ENCODE results near the gene UQCR10. TPM values are rescaled to one million over a fixed set of nuclear protein-coding genes. Genes with fewer than 3 reads are reported as not detected.

UQCR10 gene
- total RNA-seq, 1 experiment from 2014 or later = 74.1 TPM

- H3K4me3 ChIP-seq (ENCODE audit: low read length) = no peak overlapping the region
- no peaks in the 10 kb centered on the region for H3K9me2 ChIP-seq (replicated peaks; ENCODE audit: insufficient read depth, low read length)
- no peaks in the 10 kb centered on the region for H3K27me3 ChIP-seq (ENCODE audit: low read length)
- H3K9ac ChIP-seq (ENCODE audit: low read length) = no peak overlapping the region
- H3K36me3 ChIP-seq (ENCODE audit: insufficient read depth, low read length) = no peaks in the 10 kb centered on the region
- H4K20me1 ChIP-seq (ENCODE audit: insufficient read depth, low read depth, low read length) = 0 out of 2 replicates have a peak, but pooled peaks cover 6% of the 10 kb centered on the region
- no peak for DNase-seq
- no peak overlapping the region for H2AFZ ChIP-seq (ENCODE audit: low read length)
- H3K9me3 ChIP-seq (ENCODE audit: low read length) = no peaks in the 10 kb centered on the region
- no peak overlapping the region for H3K4me2 ChIP-seq (ENCODE audit: low read depth, low read length, poor library complexity, severe bottlenecking)
- peaks cover 6% of the 10 kb centered on the region for H3K79me2 ChIP-seq (ENCODE audit: low read length)
- no peak overlapping the region for H3K27ac ChIP-seq (ENCODE audit: low read length)
- peaks cover 8% of the 10 kb centered on the region for H3K4me1 ChIP-seq (ENCODE audit: low read length)
These were observed 4.9 kb upstream of the UQCR10 start for GRCh38 chr22:29762263-29762662.

- H3K27ac ChIP-seq (ENCODE audit: low read length) = no peak overlapping the region
- peak overlapping the region; percentile 83 for H3K9ac ChIP-seq (ENCODE audit: low read length)
- H3K36me3 ChIP-seq (ENCODE audit: insufficient read depth, low read length) = peaks cover 8% of the 10 kb centered on the region
- peak overlapping the region; percentile 88 for H3K4me3 ChIP-seq (ENCODE audit: low read length)
- no peaks in the 10 kb centered on the region for H4K20me1 ChIP-seq (ENCODE audit: insufficient read depth, low read depth, low read length)
- H3K4me2 ChIP-seq (ENCODE audit: low read depth, low read length, poor library complexity, severe bottlenecking) = peak overlapping the region; percentile 85
- DNase-seq = peak; percentile 54
- peaks cover 15% of the 10 kb centered on the region for H3K4me1 ChIP-seq (ENCODE audit: low read length)
- no peaks in the 10 kb centered on the region for H3K9me3 ChIP-seq (ENCODE audit: low read length)
- H2AFZ ChIP-seq (ENCODE audit: low read length) = peak overlapping the region; percentile 92; the same call in 1 of the 2 replicates
- no peaks in the 10 kb centered on the region for H3K27me3 ChIP-seq (ENCODE audit: low read length)
- H3K79me2 ChIP-seq (ENCODE audit: low read length) = peaks cover 26% of the 10 kb centered on the region
- no peaks in the 10 kb centered on the region for H3K9me2 ChIP-seq (replicated peaks; ENCODE audit: insufficient read depth, low read length)
These were observed 1.1 kb upstream of the UQCR10 start for GRCh38 chr22:29765905-29766631.

GRCh38 chr22:29766632-29767170 is 468 bp upstream of the UQCR10 start, which contains the start of gene ZMAT5:
Gene ZMAT5, minus strand, starts transcription at chr22:29767007. Its CDS starts 18,463 bp downstream, at chr22:29748544.
- Histone ChIP-seq H3K27me3 (ENCODE audit: low read length) (no peaks in the 10 kb centered on the region), H3K4me3 (ENCODE audit: low read length) (peak within 1 kb of the TSS; percentile 88), H2AFZ (ENCODE audit: low read length) (peak within 1 kb of the TSS; percentile 92; the same call in 1 of the 2 replicates), H3K79me2 (ENCODE audit: low read length) (peaks cover 26% of the 10 kb centered on the region), H3K9me3 (ENCODE audit: low read length) (no peaks in the 10 kb centered on the region), H3K4me1 (ENCODE audit: low read length) (peaks cover 15% of the 10 kb centered on the region), H4K20me1 (ENCODE audit: insufficient read depth, low read depth, low read length) (no peaks in the 10 kb centered on the region), H3K4me2 (ENCODE audit: low read depth, low read length, poor library complexity, severe bottlenecking) (peak within 1 kb of the TSS; percentile 85), H3K36me3 (ENCODE audit: insufficient read depth, low read length) (peaks cover 8% of the 10 kb centered on the region), H3K27ac (ENCODE audit: low read length) (peak within 1 kb of the TSS; percentile 30; the same call in 1 of the 2 replicates), H3K9me2 (replicated peaks; ENCODE audit: insufficient read depth, low read length) (no peaks in the 10 kb centered on the region), H3K9ac (ENCODE audit: low read length) (peak within 1 kb of the TSS; percentile 87)
- DNase-seq = peak; percentile 99

GRCh38 chr22:29768052-29768693 is 1.0 kb downstream of the UQCR10 start:
- Histone ChIP-seq H3K9me3 (ENCODE audit: low read length) (no peaks in the 10 kb centered on the region), H3K27me3 (ENCODE audit: low read length) (no peaks in the 10 kb centered on the region), H3K4me2 (ENCODE audit: low read depth, low read length, poor library complexity, severe bottlenecking) (peak overlapping the region; percentile 85), H2AFZ (ENCODE audit: low read length) (no peak overlapping the region), H4K20me1 (ENCODE audit: insufficient read depth, low read depth, low read length) (no peaks in the 10 kb centered on the region), H3K4me1 (ENCODE audit: low read length) (peaks cover 15% of the 10 kb centered on the region), H3K4me3 (ENCODE audit: low read length) (peak overlapping the region; percentile 88), H3K36me3 (ENCODE audit: insufficient read depth, low read length) (peaks cover 8% of the 10 kb centered on the region), H3K27ac (ENCODE audit: low read length) (no peak overlapping the region), H3K9me2 (replicated peaks; ENCODE audit: insufficient read depth, low read length) (no peaks in the 10 kb centered on the region), H3K79me2 (ENCODE audit: low read length) (peaks cover 26% of the 10 kb centered on the region), H3K9ac (ENCODE audit: low read length) (peak overlapping the region; percentile 87)
- no peak for DNase-seq

GRCh38 chr22:29769723-29770321 is 2.7 kb downstream of the UQCR10 start:
- Histone ChIP-seq H3K36me3 (ENCODE audit: insufficient read depth, low read length) (peaks cover 8% of the 10 kb centered on the region), H3K27me3 (ENCODE audit: low read length) (no peaks in the 10 kb centered on the region), H3K9me3 (ENCODE audit: low read length) (no peaks in the 10 kb centered on the region), H3K4me1 (ENCODE audit: low read length) (peaks cover 15% of the 10 kb centered on the region), H3K9me2 (replicated peaks; ENCODE audit: insufficient read depth, low read length) (no peaks in the 10 kb centered on the region), H3K79me2 (ENCODE audit: low read length) (peaks cover 26% of the 10 kb centered on the region), H3K9ac (ENCODE audit: low read length) (no peak overlapping the region), H3K27ac (ENCODE audit: low read length) (no peak overlapping the region), H4K20me1 (ENCODE audit: insufficient read depth, low read depth, low read length) (no peaks in the 10 kb centered on the region), H3K4me3 (ENCODE audit: low read length) (no peak overlapping the region), H2AFZ (ENCODE audit: low read length) (no peak overlapping the region), H3K4me2 (ENCODE audit: low read depth, low read length, poor library complexity, severe bottlenecking) (no peak overlapping the region)
- no peak for DNase-seq

GRCh38 chr22:29772170-29772641 is 5.0 kb downstream of the UQCR10 start:
- Histone ChIP-seq H3K27ac (ENCODE audit: low read length) (no peak overlapping the region), H3K4me3 (ENCODE audit: low read length) (no peak overlapping the region), H3K4me1 (ENCODE audit: low read length) (peaks cover 6% of the 10 kb centered on the region), H3K9me3 (ENCODE audit: low read length) (no peaks in the 10 kb centered on the region), H3K79me2 (ENCODE audit: low read length) (peaks cover 20% of the 10 kb centered on the region), H3K36me3 (ENCODE audit: insufficient read depth, low read length) (peaks cover 8% of the 10 kb centered on the region), H2AFZ (ENCODE audit: low read length) (no peak overlapping the region), H3K9me2 (replicated peaks; ENCODE audit: insufficient read depth, low read length) (no peaks in the 10 kb centered on the region), H3K4me2 (ENCODE audit: low read depth, low read length, poor library complexity, severe bottlenecking) (no peak overlapping the region), H4K20me1 (ENCODE audit: insufficient read depth, low read depth, low read length) (no peaks in the 10 kb centered on the region), H3K9ac (ENCODE audit: low read length) (no peak overlapping the region), H3K27me3 (ENCODE audit: low read length) (no peaks in the 10 kb centered on the region)
- no peak for DNase-seq

GRCh38 chr22:29773233-29773632 is 6.1 kb downstream of the UQCR10 start:
- Histone ChIP-seq H3K9me3 (ENCODE audit: low read length) (no peaks in the 10 kb centered on the region), H3K36me3 (ENCODE audit: insufficient read depth, low read length) (peaks cover 8% of the 10 kb centered on the region), H3K79me2 (ENCODE audit: low read length) (peaks cover 10% of the 10 kb centered on the region), H3K9ac (ENCODE audit: low read length) (no peak overlapping the region), H3K9me2 (replicated peaks; ENCODE audit: insufficient read depth, low read length) (no peaks in the 10 kb centered on the region), H3K27ac (ENCODE audit: low read length) (no peak overlapping the region), H3K4me2 (ENCODE audit: low read depth, low read length, poor library complexity, severe bottlenecking) (no peak overlapping the region), H2AFZ (ENCODE audit: low read length) (no peak overlapping the region), H3K27me3 (ENCODE audit: low read length) (no peaks in the 10 kb centered on the region), H3K4me3 (ENCODE audit: low read length) (no peak overlapping the region), H3K4me1 (ENCODE audit: low read length) (peaks cover 3% of the 10 kb centered on the region), H4K20me1 (ENCODE audit: insufficient read depth, low read depth, low read length) (no peaks in the 10 kb centered on the region)
- DNase-seq = no peak

- Histone ChIP-seq H3K9ac (ENCODE audit: low read length) (no peak overlapping the region), H3K79me2 (ENCODE audit: low read length) (no peaks in the 10 kb centered on the region), H3K27ac (ENCODE audit: low read length) (no peak overlapping the region), H4K20me1 (ENCODE audit: insufficient read depth, low read depth, low read length) (no peaks in the 10 kb centered on the region), H3K4me3 (ENCODE audit: low read length) (no peak overlapping the region), H3K9me2 (replicated peaks; ENCODE audit: insufficient read depth, low read length) (no peaks in the 10 kb centered on the region), H3K9me3 (ENCODE audit: low read length) (no peaks in the 10 kb centered on the region), H3K36me3 (ENCODE audit: insufficient read depth, low read length) (no peaks in the 10 kb centered on the region), H3K27me3 (ENCODE audit: low read length) (no peaks in the 10 kb centered on the region), H3K4me1 (ENCODE audit: low read length) (peaks cover 3% of the 10 kb centered on the region; the same call in 1 of the 2 replicates), H3K4me2 (ENCODE audit: low read depth, low read length, poor library complexity, severe bottlenecking) (no peak overlapping the region), H2AFZ (ENCODE audit: low read length) (no peak overlapping the region)
- no peak for DNase-seq
These were observed 13.1 kb downstream of the UQCR10 start for GRCh38 chr22:29780220-29780619.

Measured in Karpas-422 (cell line).